Left renal pelvis (tissue), 4 donors: Measurements from ENCODE around the gene BORA. TPM values are rescaled to one million over a fixed set of nuclear protein-coding genes. Genes with fewer than 3 reads are reported as not detected.
"Not testable (repeated sequence)": the region's sequence is repeated elsewhere in the genome, so short reads cannot be mapped to it uniquely, and the experiment has no call there.

ENCODE experiments used
- DNase-seq, 4 donors: peaks; one replicate each; pipeline ENCODE4 v3.0.0-alpha.2; 2013; ENCODE audit warnings: low read depth in 4 of 4, low spot score in 3 of 4
- polyA plus RNA-seq, 4 donors: library from polyadenylated mRNA; unstranded; fragments of 120-200 nt; gene quantifications; one replicate each; pipeline ENCODE4 v1.2.1, GENCODE V29; 2013; ENCODE audit not compliant: insufficient read length in 4 of 4

BORA gene
- polyA plus RNA-seq, 4 donors: 7.1 to 9.6 (median 8.7) TPM

DNA sequence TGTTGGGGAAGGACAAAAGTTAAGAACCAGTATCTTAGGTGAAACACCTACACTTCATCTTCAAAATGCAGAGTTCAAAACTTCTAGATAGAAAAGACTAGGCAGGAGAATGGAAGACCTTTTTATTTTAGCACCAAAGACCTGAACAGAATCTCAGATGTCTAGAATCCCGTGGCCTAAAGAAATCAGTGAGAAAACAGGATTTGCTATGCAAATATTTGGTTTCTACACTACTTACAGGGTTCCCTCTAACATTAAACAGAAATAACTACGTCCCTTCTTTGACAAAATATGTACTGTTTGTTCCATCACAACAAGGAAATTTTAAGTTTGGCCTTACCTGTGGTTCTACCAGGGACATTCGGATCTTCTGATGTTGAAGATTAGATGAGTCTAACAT is 32.5 kb downstream of the BORA start:
- no peak for DNase-seq

DNA sequence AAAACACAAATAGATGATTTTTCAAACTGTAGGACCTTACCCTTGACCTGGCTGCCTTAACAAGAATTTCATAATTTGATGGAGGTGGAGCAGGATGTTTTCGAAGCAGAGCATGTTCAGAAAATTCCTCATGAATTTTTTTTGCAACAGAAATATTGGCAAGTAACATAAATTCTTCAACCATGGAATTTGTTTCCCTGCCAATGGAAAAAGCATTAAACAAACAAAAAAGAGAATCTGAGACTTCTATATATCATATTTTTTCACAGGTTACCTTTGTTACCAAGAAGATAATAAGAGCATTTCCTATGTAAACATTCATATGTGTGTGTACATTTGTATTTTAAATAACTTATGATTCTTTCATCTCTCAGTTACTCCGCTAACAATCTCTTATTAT is 35.7 kb downstream of the BORA start:
- DNase-seq: no peak

DNA sequence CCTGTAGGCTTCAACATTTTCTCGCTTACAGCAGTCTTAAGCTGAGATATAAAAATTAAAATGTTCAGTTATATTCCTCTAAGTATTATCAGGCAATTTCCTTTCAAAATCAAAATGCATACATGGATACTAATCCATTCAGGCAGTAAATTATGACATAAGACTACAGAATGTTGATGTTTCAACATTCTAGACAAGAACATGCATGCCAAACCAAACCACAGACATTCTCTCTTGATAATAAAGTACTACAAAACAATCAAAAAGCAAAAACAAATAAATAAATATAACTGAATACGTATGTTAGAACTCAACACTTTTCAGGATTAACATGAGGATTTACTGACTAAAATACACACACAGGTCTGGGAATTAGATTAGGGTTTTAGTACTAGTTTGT is 46.3 kb downstream of the BORA start:
- no peak for DNase-seq

DNA sequence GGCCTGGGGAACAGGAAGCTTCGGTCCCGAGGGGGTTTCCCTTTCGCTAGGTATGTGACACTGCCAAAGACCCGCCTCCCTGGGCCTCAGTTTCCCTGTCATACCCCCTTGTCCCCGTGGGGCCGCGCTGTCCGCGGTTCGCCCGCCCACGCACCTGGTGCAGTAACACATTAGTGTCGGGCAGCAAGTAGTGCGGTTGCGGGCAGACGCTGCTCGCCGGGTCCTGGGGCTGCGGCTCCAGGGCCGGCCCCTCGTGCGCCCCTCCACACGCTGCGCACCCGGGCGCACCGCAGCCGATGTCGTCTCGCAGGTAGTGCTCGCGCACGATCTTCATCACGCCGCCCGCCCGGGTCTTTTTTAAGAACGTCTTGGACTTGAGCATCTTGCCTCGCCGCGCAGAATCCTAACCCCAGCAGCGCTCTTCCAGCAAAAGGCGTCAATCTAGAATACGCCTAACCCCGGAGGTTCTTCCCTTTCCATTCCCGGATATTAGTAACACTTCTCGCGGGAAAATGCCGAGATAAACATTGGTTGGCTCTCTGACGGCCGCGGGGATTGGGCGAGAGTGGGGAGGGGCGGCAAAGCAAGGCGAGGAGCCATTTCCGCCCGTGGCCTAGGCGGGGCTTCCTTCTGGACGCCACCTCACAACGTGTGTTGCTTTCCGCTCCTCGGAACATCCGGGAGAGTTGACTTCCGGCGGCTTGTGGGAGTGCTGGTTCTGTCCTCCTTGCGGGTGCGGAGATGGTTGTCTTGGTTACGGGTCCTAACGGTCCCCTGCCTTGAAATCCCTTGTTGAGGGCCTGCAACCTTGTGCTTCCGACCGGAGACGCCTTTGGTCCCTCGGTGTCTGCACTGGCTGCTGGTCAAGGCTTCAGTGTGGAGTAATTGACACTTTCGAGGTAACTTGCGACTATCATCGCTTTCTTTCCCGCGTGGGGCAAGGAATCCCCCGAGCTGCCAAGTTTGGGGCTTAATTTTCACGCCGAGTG is 54.0 kb downstream of the BORA start, which contains the start of the genes DIS3 and PIBF1:
DIS3 (minus strand) TSS at position 450 of the 989 bp plus-strand sequence; CDS start at position 382, 68 bp downstream.
PIBF1 (plus strand) TSS at position 683 of the 989 bp plus-strand sequence. CDS start 1,337 bp downstream, outside the sequence.
- DNase-seq: peak; percentile 92 to 95 (median 94)

DNA sequence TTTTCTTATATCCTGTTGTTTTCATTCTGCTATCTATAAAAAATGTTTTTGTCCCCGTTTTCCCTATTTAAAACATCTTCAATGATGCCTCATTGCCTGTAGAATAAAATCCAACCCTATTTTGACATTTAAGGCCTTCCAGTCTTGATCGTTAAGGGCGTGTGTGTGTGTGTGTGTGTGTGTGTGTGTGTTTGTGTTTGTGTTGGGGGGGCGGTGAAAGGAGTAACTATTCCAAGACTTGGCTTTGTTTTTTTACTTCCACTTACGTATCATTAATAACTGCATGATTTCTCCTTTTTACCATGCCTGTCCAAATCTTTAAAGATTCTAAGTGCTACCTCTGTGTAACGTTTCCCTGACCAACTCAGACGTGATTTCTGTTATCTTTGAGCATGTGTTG is 55.0 kb downstream of the BORA start:
- peak in 1 of 4 donors; percentile 2 for DNase-seq

DNA sequence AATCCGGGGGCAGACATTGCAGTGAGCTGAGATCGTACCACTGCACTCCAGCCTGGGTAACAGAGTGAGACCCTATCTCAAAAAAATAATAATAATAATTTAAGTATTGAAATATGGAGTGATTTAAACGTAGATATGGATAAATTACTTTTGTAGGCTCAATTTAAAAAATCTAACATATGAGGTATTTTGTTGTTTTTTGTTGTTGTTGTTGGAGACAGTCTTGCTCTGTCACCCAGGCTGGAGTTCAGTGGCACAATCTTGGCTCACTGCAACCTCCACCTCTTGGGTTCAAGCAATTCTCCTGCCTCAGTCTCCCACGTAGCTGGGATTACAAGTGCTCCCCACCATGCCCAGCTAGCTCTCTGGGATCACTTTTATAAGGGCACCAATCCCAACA is 57.0 kb downstream of the BORA start:
- DNase-seq: not testable (repeated sequence)

DNA sequence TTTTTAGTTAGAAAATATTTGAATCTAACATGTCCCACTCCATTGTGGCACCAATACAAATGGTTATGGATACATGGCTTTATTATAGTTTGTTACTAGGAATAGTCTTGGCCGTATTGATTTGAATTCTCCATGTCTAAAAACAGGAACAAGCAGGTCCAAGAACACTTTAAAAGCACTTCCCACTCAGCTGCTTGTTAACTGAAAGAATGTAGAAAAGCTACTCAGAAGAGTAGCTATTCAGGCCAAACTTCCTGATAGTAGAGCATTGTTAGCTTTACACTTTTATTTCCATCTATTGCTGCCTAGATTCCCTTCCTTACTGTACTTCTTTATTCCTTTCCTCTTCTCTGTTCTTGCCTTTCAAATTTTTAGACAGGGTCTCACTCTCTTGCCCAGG is 61.1 kb downstream of the BORA start:
- DNase-seq: no peak

DNA sequence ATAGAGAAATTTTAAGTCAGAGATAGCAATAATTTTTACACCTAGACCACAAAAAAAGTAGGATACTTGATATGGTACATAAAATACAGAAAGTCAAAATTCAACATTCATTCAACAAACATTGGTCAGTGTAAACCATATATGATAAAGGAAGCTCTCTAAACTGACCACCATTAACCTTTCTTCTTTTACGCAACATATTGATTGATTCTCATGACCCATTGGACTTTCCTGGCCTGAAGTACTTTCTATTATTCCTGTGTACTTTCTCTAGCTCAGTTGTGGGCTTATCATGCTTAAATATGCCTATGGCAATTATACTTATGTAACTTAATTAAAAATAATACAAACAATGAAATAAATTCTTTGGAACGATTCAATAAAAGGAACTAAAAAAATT is 64.9 kb downstream of the BORA start:
- DNase-seq: no peak

DNA sequence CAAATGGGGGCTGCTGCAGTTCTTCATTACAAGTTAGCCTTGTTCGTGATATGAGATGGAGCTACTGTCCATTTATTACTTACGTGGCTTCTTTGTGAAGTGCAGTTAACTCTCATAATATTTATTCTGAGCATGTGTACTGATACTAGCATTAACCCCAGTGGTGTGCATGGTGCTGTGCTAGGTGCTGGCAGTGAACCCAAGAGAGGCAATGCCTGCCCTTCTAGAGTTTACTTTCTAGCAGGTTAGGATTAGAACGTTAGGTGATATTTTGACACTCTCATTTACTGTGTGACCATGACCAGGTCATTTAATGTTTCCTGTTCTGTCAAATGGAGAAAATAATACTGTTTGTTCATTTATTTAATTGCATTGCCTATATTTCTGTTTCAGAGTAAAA is 71.1 kb downstream of the BORA start:
- DNase-seq: no peak

DNA sequence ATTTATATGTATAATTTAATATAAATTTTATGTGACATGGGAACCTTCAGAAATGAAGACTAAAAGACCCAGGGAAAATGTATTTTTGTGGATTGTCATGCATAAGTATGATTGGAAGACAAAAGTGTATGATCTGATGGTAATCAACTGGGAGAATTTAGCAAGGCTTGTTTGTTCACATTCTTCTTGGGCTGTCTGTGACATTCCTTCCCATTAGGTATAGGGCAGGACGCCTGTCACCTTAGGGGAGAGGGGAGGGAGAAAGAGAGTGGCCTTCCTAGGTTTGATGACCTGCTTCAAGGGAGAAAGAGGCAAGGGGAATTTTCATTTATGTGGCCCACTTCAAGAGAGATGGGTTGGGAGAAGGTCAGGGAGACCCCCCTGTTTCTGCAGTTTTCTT is 76.6 kb downstream of the BORA start:
- DNase-seq: no peak

Other genes with a start within 250 kb of the BORA start
- gene MZT1, start 294 bp upstream of the BORA start, polyA plus RNA-seq: 10 to 100 TPM; 20.1 to 30.1 (median 21.2) TPM
- 10 to 100 TPM; 34.1 to 46.3 (median 36.7) TPM for gene DIS3, start 54.0 kb downstream of the BORA start, polyA plus RNA-seq
- gene PIBF1, start 54.2 kb downstream of the BORA start, polyA plus RNA-seq: 10 to 100 TPM; 38.8 to 48.6 (median 44.7) TPM